GM18870 (cell line): ENCODE results near the gene RALGAPA2.

Experiments
- ATAC-seq: cut with Tn5 transposase; IDR thresholded peaks from one replicate; pipeline ENCODE4 v1.9.1; 2021; ENCODE audit warnings: moderate library complexity; ENCODE audit not compliant: unreplicated experiment

Gene RALGAPA2

GRCh38 chr20:20443504-20443903 is 268.9 kb downstream of the RALGAPA2 start:
- ATAC-seq: no peak

DNA sequence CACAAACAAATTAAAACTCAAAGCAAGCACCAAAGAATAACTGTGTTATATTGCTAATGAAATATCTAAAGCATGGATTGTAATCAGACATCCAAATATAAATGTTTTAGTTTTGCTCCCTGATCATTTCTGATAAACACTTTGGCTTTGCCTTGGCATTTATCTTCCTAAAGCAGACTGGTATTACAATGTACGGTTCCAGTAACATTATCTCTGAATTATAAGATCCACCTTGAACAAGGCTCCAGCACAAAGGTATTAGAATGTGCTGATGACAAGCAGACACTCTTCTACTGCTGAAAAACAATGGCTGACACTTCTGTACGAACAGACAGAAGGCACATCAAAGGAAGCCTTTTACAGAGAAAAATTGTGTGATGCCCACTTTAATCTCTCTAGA is 270.0 kb downstream of the RALGAPA2 start:
- ATAC-seq: no peak

- ATAC-seq: no peak
Measured at GRCh38 chr20:20440886-20441658, 271.4 kb downstream of the RALGAPA2 start.

DNA sequence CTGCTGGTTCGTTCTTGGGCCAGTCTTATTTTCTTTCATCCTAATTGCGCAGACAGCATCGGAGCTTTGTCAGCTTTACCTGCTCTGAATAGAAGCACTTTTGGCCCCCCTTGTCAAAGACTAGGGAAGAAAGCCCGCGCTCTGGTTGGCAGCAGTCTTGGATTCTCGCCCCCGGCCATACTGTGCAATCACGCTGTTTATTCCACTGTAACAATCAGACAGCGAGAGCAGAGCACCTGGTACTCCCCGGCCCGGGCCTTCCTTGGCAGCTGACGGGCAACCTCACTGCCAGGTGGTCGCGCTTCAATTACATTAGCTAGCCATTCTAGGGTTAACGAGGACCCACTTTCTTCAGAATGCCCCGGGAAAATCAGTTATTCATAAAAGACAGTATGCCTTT is 272.0 kb downstream of the RALGAPA2 start:
- ATAC-seq: no peak

DNA sequence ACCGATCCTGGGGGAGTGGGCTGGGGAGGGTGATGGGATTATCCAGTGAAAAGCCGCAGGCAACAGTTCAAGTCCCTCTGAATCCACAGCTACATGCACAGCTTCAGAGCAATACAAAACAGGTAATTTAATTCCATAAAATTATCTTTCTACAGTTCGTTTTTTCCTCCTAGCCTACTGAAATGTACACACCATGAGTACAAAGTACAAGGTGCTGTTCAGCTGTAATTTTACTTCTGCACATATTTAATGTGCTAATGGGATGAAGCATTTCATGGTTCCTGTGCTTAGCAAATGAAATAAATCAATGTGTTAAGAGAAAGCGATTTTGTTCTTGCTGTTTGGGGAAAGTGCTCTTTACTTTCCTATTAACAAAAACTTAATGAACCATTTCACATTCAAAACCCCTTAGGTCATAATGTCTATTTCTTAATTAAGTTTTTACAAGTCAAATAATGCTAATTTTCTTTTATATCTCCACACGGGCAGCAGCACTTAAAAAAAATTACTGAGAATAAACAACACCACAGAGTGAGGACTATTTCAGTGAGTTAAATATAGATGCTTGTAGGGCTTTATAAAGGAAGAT is 272.7 kb downstream of the RALGAPA2 start:
- no peak for ATAC-seq

DNA sequence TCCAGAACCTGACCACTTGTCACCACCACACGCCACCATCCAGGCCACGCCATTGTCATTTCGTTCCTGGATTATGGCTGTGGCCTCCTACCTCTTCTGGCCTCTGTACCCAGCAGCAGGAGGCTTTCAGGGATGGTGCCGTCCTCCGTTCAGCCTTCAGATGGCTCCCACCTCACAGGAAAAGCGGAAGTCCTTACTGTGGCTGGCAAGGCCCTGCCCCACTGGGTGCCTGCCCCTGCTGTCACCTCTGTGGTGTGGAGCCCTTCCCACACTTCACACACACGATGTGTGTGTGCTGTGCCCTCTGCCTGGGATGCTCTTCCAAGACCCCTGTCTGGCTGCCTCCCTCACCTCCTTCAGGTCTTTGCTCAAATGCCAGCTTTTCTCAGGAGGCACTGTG is 275.1 kb downstream of the RALGAPA2 start:
- ATAC-seq: no peak

GRCh38 chr20:20436689-20437088 is 275.8 kb downstream of the RALGAPA2 start:
- no peak for ATAC-seq

DNA sequence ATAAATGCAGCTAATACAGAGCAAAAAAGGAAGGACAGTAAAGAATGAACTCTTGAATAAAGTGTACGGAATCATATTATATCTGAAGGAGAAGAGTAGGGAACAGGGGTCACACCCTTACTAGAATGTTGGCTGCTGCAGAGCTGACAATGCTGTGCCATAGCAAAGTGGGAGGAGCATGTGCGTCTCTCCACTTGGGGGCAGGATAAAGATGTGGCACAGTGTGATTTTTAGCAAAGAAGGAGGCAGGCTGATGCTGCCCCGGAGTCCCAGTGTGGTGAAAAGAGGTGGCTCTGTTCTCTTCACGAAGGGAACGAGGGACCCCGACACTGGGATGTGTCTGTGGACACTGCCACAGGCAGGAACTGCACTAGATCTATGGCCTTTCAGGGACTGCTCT is 277.0 kb downstream of the RALGAPA2 start:
- no peak for ATAC-seq

- ATAC-seq: no peak
Measured at GRCh38 chr20:20432618-20433286, 279.7 kb downstream of the RALGAPA2 start.

- ATAC-seq: no peak
Measured at GRCh38 chr20:20430066-20430465, 282.4 kb downstream of the RALGAPA2 start.

GRCh38 chr20:20428067-20428466 is 284.4 kb downstream of the RALGAPA2 start:
- no peak for ATAC-seq

GRCh38 chr20:20427227-20427864 is 285.1 kb downstream of the RALGAPA2 start:
- no peak for ATAC-seq

GRCh38 chr20:20426655-20426907 is 285.9 kb downstream of the RALGAPA2 start:
- ATAC-seq: no peak

DNA sequence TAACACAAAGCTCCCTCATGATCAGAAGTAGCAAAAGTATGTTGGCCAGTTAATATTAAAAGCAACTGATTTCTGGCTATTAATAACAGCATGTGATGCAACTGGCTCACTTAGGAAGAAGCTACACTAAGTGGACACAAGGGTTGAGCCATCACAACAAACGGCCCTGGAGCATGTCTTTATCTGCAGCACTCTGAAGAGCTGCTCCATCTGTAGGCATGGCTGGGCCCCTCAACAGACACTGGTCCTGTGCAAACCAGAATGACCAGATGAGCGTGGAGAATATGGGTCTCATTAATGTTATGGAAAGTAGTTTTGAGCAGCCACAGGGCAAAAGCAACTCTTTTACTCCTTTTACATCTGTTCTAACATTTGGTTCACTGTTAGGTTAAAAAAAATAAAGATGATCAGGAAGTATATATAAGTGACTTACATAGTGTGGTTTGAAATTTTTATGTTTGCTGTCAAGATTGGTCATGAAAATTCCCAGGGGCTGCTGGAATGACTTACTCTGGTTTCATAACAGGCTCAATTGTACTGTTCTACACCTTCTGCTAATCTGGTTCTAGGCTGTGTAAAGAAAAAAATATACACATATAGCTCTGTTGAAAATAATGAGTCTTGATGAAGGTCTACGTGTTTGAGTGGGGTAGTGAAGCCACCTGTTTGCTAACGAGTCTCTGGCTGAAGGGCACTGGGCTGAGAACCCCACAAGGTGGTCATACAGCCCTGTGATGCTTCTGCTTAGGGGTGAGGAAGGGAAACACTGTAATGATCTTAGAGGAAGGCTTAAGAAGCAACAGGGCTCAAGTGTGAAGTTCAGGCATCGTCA is 286.4 kb downstream of the RALGAPA2 start:
- ATAC-seq: no peak

- ATAC-seq: no peak
Measured at GRCh38 chr20:20423117-20423516, 289.3 kb downstream of the RALGAPA2 start.

DNA sequence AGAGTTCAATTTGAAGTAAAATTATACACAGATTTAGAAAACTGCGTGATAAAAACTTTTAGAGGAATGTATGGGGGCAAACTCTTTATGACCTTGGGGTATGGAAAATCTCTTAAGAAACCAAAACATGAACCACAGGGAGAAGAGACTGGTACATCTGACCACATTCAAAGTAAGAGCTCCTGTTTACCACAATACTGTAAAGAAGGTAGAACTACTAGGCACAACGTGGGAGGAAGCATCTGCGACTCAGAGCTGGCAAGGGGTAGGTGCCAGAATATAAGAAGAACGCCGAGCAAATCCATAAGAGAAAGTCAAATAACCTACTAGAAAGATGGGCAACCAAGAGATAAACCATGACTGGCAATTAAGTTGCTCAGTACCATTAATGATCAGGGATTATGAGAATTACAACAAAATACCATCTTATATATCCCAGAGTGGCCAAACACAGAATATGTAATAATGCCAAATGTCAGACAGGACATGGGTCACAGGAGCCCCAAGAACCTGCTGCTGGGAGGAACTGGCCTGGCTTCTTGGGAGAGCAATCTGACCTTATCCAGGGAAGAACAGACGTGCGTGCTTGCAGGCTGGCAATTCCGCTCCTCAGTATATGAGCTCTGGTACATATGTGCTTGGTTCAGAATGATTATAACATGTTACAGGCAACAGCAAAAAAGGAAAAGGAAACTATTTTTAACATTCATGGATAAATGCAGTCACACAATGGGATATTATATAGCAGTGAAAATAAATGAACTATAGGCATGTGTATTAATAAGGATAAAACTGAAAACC is 294.4 kb downstream of the RALGAPA2 start:
- no peak for ATAC-seq

DNA sequence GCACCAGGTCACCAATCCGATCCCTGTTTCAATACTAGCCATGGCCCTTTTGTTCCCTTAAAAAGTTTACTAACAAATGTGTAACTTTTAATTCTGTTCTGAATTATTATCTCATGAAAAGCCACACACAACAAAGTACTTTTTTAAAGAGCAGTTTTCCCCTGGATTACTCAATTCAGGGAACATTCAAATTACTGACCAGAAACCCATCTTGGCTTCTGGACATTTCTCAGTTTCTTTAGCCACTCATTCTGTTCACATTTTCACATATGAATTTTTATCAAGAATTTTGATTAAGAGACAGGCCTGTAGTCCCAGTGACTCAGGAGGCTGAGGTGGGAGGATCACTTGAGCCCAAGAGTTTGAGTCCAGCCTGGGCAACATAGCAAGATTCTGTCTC is 297.1 kb downstream of the RALGAPA2 start:
- ATAC-seq: no peak

DNA sequence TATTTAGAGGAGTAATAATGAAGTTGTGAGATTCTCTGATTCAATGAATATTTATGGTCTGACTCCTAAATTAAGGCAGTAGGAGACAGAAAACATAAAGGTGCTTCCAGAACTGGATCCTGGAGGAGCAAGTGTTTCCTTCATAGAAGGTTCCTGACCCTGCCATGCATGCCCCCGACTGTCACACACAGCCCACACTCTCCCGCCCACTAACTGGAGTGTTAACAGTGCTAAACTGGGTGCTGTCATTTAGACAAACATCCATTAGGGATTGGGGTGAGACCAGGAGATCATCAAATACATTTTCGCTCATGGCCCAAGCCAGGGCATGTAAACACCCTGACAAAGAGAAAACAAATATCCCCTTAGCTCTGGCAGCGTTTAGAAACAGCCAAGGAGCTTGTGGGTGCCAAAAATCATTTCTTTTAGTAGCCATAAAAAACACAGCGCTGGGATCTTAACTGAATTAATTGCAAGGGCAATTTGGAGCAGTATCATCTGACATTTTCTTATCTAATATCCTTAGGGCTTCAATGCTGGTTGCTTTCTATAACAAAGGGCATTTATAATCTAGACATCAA is 297.7 kb downstream of the RALGAPA2 start:
- ATAC-seq: no peak

DNA sequence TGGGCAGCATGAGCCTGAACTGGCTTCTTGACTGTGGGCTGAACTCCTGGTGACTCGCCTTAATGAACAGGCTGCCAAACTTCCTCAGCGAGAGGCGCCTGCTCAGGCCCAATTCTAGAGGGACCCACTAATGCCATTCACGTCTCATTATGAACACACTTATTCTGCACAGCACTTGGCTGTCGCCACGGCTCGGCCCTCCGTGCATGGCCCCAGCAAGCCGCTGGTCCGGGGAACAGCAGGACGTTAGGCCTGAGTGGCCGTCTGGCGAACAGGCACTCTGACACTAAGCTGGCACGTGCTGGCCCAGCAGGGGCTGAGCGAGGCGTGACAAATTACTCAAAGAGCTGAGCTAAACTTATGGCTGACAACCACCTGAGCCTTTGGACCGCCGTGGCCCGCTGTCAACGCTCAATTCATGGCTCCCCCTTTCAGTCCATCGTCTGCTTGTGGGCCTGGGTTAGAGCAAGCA is 298.6 kb downstream of the RALGAPA2 start:
- no peak for ATAC-seq

GRCh38 chr20:20412750-20413149 is 299.7 kb downstream of the RALGAPA2 start:
- ATAC-seq: no peak
